K562 (cell line): ENCODE data around the gene PLEKHF1. TPM values are rescaled to one million over a fixed set of nuclear protein-coding genes. Genes with fewer than 3 reads are reported as not detected.

Experiments used
- ATAC-seq: fragments of 200-7000 bp; cut with Tn5 transposase; 3 replicates; pipeline ENCODE4 v1.9.1; 2020; ENCODE audit warnings: moderate library complexity
- BruUV-seq: library from RNA; stranded (reverse); fragments of 400-500 nt; replicated peaks from 2 replicates; lab custom pipeline; 2021; lab: Mats Ljungman, UMichigan
- CTCF ChIA-PET: fragments of 300-600 bp; formaldehyde crosslinking; extraction: SDS; loops from one replicate; lab custom pipeline; 2021; ENCODE audit warnings: low intra/inter-chr PET ratio; lab: Yijun Ruan, JAX
- POLR2A ChIA-PET: fragments of 300-600, 350-650 bp; sonication (Branson Sonifier 250); formaldehyde crosslinking; extraction: SDS; loops from one replicate; lab custom pipeline; 2021; ENCODE audit warnings: antibody characterized with exemption, inconsistent platforms; lab: Yijun Ruan, JAX
- DNase-seq, 4 experiments: peaks; one replicate each; pipeline versions ENCODE4 v3.0.0 to v3.0.0-alpha.2; 2011 to 2018; ENCODE audit warnings: low spot score in 3 of 4, mixed read lengths in 3 of 4; ENCODE audit errors: extremely low read depth in 1 of 4
- FAIRE-seq: peaks from 2 replicates; lab custom pipeline; 2011; peaks lifted over from hg19 to GRCh38; lab: Jason Lieb, UNC
- H2AFZ ChIP-seq: 2 replicates; pipeline ENCODE4 v1.6.0; 2011; ENCODE audit warnings: low read depth, low read length, control low read depth, inconsistent platforms
- H3K27ac ChIP-seq: fragments of 200-600 bp; 3 replicates; pipeline ENCODE4 v1.8.0; 2011; ENCODE audit warnings: low read depth, mild to moderate bottlenecking, control low read depth, inconsistent platforms, low read length, moderate library complexity, mixed read lengths; ENCODE audit errors: extremely low read depth
- H3K27me3 ChIP-seq, 2 experiments: fragments of 300-600 bp in 1 of 2; 2 replicates in 1 of 2; 3 replicates in 1 of 2; pipeline versions ENCODE4 v1.6.0 to v1.8.0; 2011; ENCODE audit warnings: inconsistent platforms in 2 of 2, low read length in 2 of 2, mild to moderate bottlenecking in 1 of 2, mixed read lengths in 1 of 2, moderate library complexity in 1 of 2; ENCODE audit not compliant: control insufficient read depth in 2 of 2, insufficient read depth in 2 of 2
- H3K36me3 ChIP-seq: fragments of 300-600 bp; 3 replicates; pipeline ENCODE4 v1.8.0; 2011; ENCODE audit warnings: mild to moderate bottlenecking, low read length, inconsistent platforms; ENCODE audit not compliant: control insufficient read depth, insufficient read depth
- H3K4me1 ChIP-seq, 2 experiments: fragments of 200-600 bp in 1 of 2; replicated peaks in 1 of 2; 2 replicates in 1 of 2; 3 replicates in 1 of 2; pipeline versions ENCODE4 v1.5.1 to v1.8.0; 2011; ENCODE audit warnings: inconsistent platforms in 2 of 2, low read length in 2 of 2, mild to moderate bottlenecking in 1 of 2, mixed read lengths in 1 of 2, moderate library complexity in 1 of 2; ENCODE audit not compliant: control insufficient read depth in 2 of 2, insufficient read depth in 2 of 2
- H3K4me2 ChIP-seq: 2 replicates; pipeline ENCODE4 v1.6.1; 2011; ENCODE audit warnings: low read length, control low read depth, inconsistent platforms, mixed read lengths; ENCODE audit not compliant: insufficient read depth
- H3K4me3 ChIP-seq: fragments of 200-600 bp; sonication (generic), shearing (Covaris generic); 2 replicates; pipeline ENCODE4 v1.5.1; 2016; ENCODE audit warnings: control low read depth, inconsistent platforms
- H3K79me2 ChIP-seq: fragments of 200-600 bp; 3 replicates; pipeline ENCODE4 v1.8.0; 2011; ENCODE audit warnings: low read length, inconsistent platforms; ENCODE audit not compliant: control insufficient read depth, insufficient read depth
- H3K9ac ChIP-seq, 2 experiments: 2 replicates each; pipeline versions ENCODE4 v1.6.0 to v1.6.1; 2011; ENCODE audit warnings: low read depth in 2 of 2, low read length in 2 of 2, control low read depth in 1 of 2, inconsistent platforms in 1 of 2, mild to moderate bottlenecking in 1 of 2, mixed read lengths in 1 of 2; ENCODE audit not compliant: insufficient read depth in 1 of 2
- H3K9me1 ChIP-seq: one replicate; pipeline ENCODE4 v1.6.0; 2011; ENCODE audit warnings: inconsistent platforms, mild to moderate bottlenecking, low read length, moderate library complexity; ENCODE audit not compliant: control insufficient read depth, insufficient read depth
- H3K9me3 ChIP-seq: replicated peaks from 2 replicates; pipeline ENCODE4 v1.5.1; 2011; ENCODE audit warnings: low read depth, low read length, inconsistent platforms; ENCODE audit not compliant: control insufficient read depth, insufficient read depth
- H4K20me1 ChIP-seq: replicated peaks from 2 replicates; pipeline ENCODE4 v1.6.1; 2011; ENCODE audit warnings: low read length, inconsistent platforms, mixed read lengths; ENCODE audit not compliant: control insufficient read depth, insufficient read depth
- HINFP ChIP-seq: fragments of 450-650 bp; conservative IDR thresholded peaks from 2 replicates; pipeline ENCODE4 v1.6.1; 2016; ENCODE audit warnings: missing genetic modification characterization, low read depth, mild to moderate bottlenecking, control low read depth, missing compliant biosample characterization
- HSF4 ChIP-seq: fragments of 250-450 bp; sonication (Bioruptor Pico); IDR thresholded peaks from 2 replicates; pipeline ENCODE4 v2.1.2; 2022; ENCODE audit warnings: mild to moderate bottlenecking, moderate library complexity, borderline replicate concordance
- MECOM ChIP-seq: fragments of 250-450 bp; sonication (Bioruptor Pico); IDR thresholded peaks from 2 replicates; pipeline ENCODE4 v1.8.0; 2022; ENCODE audit warnings: inconsistent platforms
- PCBP2 ChIP-seq: fragments of 200-400 bp; formaldehyde crosslinking; IDR thresholded peaks from 2 replicates; pipeline ENCODE4 v1.6.1; 2018; ENCODE audit warnings: low read length, low read depth, mild to moderate bottlenecking, moderate library complexity; ENCODE audit not compliant: poor library complexity, severe bottlenecking
- U2AF1 ChIP-seq: fragments of 200-400 bp; formaldehyde crosslinking; optimal IDR thresholded peaks from 2 replicates; pipeline ENCODE3; 2017; ENCODE audit warnings: mild to moderate bottlenecking, low read depth, low read length, moderate library complexity
- ZNF174 ChIP-seq: fragments of 250-450 bp; sonication (Bioruptor Pico); IDR thresholded peaks from 2 replicates; pipeline ENCODE4 v1.4.0; 2020; ENCODE audit warnings: mild to moderate bottlenecking
- ZNF23 ChIP-seq: fragments of 250-450 bp; sonication (Bioruptor Pico); IDR thresholded peaks from 2 replicates; pipeline ENCODE4 v1.4.0; 2020; ENCODE audit warnings: mild to moderate bottlenecking
- WGBS: fragments of 100-300 bp; shearing (Covaris generic); methylation state at CpG from one replicate; pipeline ENCODE4 v1.1.6; 2016; ENCODE audit warnings: low coverage, mixed read lengths; ENCODE audit not compliant: insufficient coverage; ENCODE audit errors: missing lambda C conversion rate; 5-methylcytosine and 5-hydroxymethylcytosine counted together
- in situ Hi-C: fragments of 300-500 bp; cut with MboI; formaldehyde crosslinking; loops from 4 replicates; pipeline ENCODE4 v1.15.0; 2018; ENCODE audit warnings: inconsistent platforms, mixed read lengths
- intact Hi-C: fragments of 100-400 bp; cut with micrococcal nuclease; formaldehyde crosslinking; loops from 2 replicates; pipeline ENCODE4 v1.14.2; 2022
- polyA plus RNA-seq, 8 experiments: library from polyadenylated mRNA; depleted of rRNA in 4 of 8; stranded (reverse) in 5 of 8; unstranded in 3 of 8; fragments of >200 nt; fragmentation: Nextera tagmentation in 2 of 8; fragmentation: Illumina TruSeq in 1 of 8; extraction: Ambion mirVana in 2 of 8; extraction: Trizol in 1 of 8; gene quantifications; 2 replicates each; pipeline versions ENCODE4 v1.2.1 to v1.2.3, GENCODE V29; 2011 to 2014; ENCODE audit warnings: inconsistent platforms in 1 of 8, missing spikeins in 1 of 8
- total RNA-seq, 7 experiments: library from RNA; depleted of rRNA in 6 of 7; stranded (reverse); fragments of >200 nt in 6 of 7; fragmentation: Illumina TruSeq in 2 of 7; extraction: Trizol in 2 of 7; gene quantifications; 2 replicates each; pipeline versions ENCODE4 v1.2.1 to v1.2.3, GENCODE V29; 2011 to 2021; ENCODE audit warnings: low replicate concordance in 1 of 7
- TF ChIP-seq, protein P1 (sequence below): fragments of 450-650 bp; formaldehyde crosslinking; IDR thresholded peaks from 2 replicates; pipeline ENCODE4 v1.4.0; 2020; ENCODE audit warnings: mild to moderate bottlenecking, moderate library complexity
- TF ChIP-seq, protein P2 (sequence below), 2 experiments: IDR thresholded peaks; 2 replicates each; pipeline ENCODE4 v1.6.1; 2011; ENCODE audit warnings: borderline replicate concordance in 1 of 2, control low read depth in 1 of 2, low read depth in 1 of 2, low read length in 1 of 2, mild to moderate bottlenecking in 1 of 2, mixed read lengths in 1 of 2, moderate library complexity in 1 of 2; ENCODE audit not compliant: insufficient read depth in 1 of 2, insufficient read length in 1 of 2, poor library complexity in 1 of 2, severe bottlenecking in 1 of 2; ENCODE audit errors: extremely low read depth in 1 of 2

Gene PLEKHF1
- total and polyA plus RNA-seq, 9 of the 15 experiments (the other 6 are each of a cell fraction or from before 2014, with no cell fraction given) = 0.07 to 13.4 (median 3.9) TPM; not detected in 1

GRCh38 chr19:29674374-29675119 lies 9.3 kb downstream of the PLEKHF1 start:
- DNase-seq = no peak
- in situ Hi-C loops = no loop called here
- no peak for FAIRE-seq
- Histone ChIP-seq H3K9me1 (no peaks in the 10 kb centered on the region), H4K20me1 (0 out of 2 replicates have a peak, but pooled peaks cover 4% of the 10 kb centered on the region), H3K9ac (no peak overlapping the region), H3K27ac (no peak overlapping the region), H2AFZ (no peak overlapping the region), H3K36me3 (peaks cover 47% of the 10 kb centered on the region; the same call in 2 of the 3 replicates), H3K79me2 (peaks cover 32% of the 10 kb centered on the region), H3K4me1 (peaks cover 16 to 47% of the 10 kb centered on the region in 2 experiments; a peak in 4 of 5 replicates), H3K4me2 (no peak overlapping the region), H3K4me3 (no peak overlapping the region), H3K9me3 (no peaks in the 10 kb centered on the region), H3K27me3 (no peaks in the 10 kb centered on the region)
- BruUV-seq = no TSS peak
- ChIA-PET POLR2A (interaction anchor here (0.5 to 0.6 kb wide), 2 partner anchors 9 to 205 kb away, joined by 3 read pairs; no protein-coding TSS in a partner anchor), CTCF (no interaction called here)
- WGBS = 93% methylated on average over 24 of the region's 34 CpGs
- no peak for TF ChIP-seq PCBP2
- TF ChIP-seq, protein P1, sequence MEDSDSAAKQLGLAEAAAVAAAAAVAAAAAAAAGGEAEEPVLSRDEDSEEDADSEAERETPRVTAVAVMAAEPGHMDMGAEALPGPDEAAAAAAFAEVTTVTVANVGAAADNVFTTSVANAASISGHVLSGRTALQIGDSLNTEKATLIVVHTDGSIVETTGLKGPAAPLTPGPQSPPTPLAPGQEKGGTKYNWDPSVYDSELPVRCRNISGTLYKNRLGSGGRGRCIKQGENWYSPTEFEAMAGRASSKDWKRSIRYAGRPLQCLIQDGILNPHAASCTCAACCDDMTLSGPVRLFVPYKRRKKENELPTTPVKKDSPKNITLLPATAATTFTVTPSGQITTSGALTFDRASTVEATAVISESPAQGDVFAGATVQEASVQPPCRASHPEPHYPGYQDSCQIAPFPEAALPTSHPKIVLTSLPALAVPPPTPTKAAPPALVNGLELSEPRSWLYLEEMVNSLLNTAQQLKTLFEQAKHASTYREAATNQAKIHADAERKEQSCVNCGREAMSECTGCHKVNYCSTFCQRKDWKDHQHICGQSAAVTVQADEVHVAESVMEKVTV (CRISPR knock-in tag) = no peak
- TF ChIP-seq HINFP (tag) = no peak
- no peak for TF ChIP-seq MECOM
- TF ChIP-seq, protein P2, sequence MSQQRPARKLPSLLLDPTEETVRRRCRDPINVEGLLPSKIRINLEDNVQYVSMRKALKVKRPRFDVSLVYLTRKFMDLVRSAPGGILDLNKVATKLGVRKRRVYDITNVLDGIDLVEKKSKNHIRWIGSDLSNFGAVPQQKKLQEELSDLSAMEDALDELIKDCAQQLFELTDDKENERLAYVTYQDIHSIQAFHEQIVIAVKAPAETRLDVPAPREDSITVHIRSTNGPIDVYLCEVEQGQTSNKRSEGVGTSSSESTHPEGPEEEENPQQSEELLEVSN (IDR thresholded peaks at IDR 0.05; ENCODE audit: borderline replicate concordance in 1 of 2, extremely low read depth in 1 of 2, insufficient read depth in 1 of 2, insufficient read length in 1 of 2, low read depth in 1 of 2, low read length in 1 of 2, poor library complexity in 1 of 2, severe bottlenecking in 1 of 2) = no peak
- TF ChIP-seq U2AF1 = no peak
- no peak for TF ChIP-seq ZNF23 (CRISPR knock-in tag)
- no peak for TF ChIP-seq ZNF174 (CRISPR knock-in tag)
- TF ChIP-seq HSF4 (CRISPR knock-in tag) = no peak
- intact Hi-C loops = no loop called here
- no peak for ATAC-seq
